Astrocyte of the spinal cord (primary cell): ENCODE data around the gene MRPL24.

Experiments used
- DNase-seq: peaks from one replicate; pipeline ENCODE4 v3.0.0; 2011; ENCODE audit warnings: low read depth, low spot score
- H3K4me3 ChIP-seq: 2 replicates; pipeline ENCODE4 v1.5.1; 2011; ENCODE audit warnings: low read depth, mild to moderate bottlenecking, low read length, moderate library complexity
- CTCF ChIP-seq: IDR thresholded peaks from 2 replicates; pipeline ENCODE4 v1.5.1; 2012; ENCODE audit warnings: low read depth, mild to moderate bottlenecking, low read length, inconsistent platforms
- in situ Hi-C: cut with HindIII; loops from 2 replicates; pipeline ENCODE4 v1.10.0; 2017; ENCODE audit warnings: low sequenced_read_pairs

The MRPL24 gene

GRCh38 chr1:156703336-156703735, 37.6 kb downstream of the MRPL24 start:
- no peak overlapping the region for H3K4me3 ChIP-seq
- DNase-seq = no peak
- TF ChIP-seq CTCF = no peak
- in situ Hi-C loops = no loop called here

- no peak for TF ChIP-seq CTCF
- no peak for DNase-seq
- in situ Hi-C loops = no loop called here
- H3K4me3 ChIP-seq = no peak overlapping the region
These were observed 40.0 kb downstream of the MRPL24 start for GRCh38 chr1:156700736-156701531.

GRCh38 chr1:156698995-156699394, 41.9 kb downstream of the MRPL24 start:
- H3K4me3 ChIP-seq = no peak overlapping the region
- in situ Hi-C loops = no loop called here

GRCh38 chr1:156697481-156697880, 43.4 kb downstream of the MRPL24 start:
- no peak overlapping the region for H3K4me3 ChIP-seq
- no peak for TF ChIP-seq CTCF
- DNase-seq = no peak
- in situ Hi-C loops = no loop called here

More at GRCh38 chr1:156698995-156699394, 41.9 kb downstream of the MRPL24 start:
- no peak for DNase-seq
- TF ChIP-seq CTCF = no peak

GRCh38 chr1:156696755-156697154, 44.1 kb downstream of the MRPL24 start:
- in situ Hi-C loops = no loop called here
- TF ChIP-seq CTCF = no peak
- no peak overlapping the region for H3K4me3 ChIP-seq
- DNase-seq = no peak

- in situ Hi-C loops = no loop called here
- H3K4me3 ChIP-seq = no peak overlapping the region
- DNase-seq = no peak
- TF ChIP-seq CTCF = no peak
These were observed 46.3 kb downstream of the MRPL24 start for GRCh38 chr1:156694690-156694962.
